ENCODE measurements around the gene EEPD1.

GRCh38 chr7:36314491-36314890, 161.4 kb downstream of the EEPD1 start:
- no peak for TF ChIP-seq CTCF (IDR thresholded peaks at IDR 0.05)
- TF ChIP-seq KAT7 (CRISPR knock-in tag; IDR thresholded peaks at IDR 0.05; ENCODE audit: borderline replicate concordance): no peak
- TF ChIP-seq E2F1 (CRISPR knock-in tag; IDR thresholded peaks at IDR 0.05): no peak
- no peak for TF ChIP-seq MAX (CRISPR knock-in tag; IDR thresholded peaks at IDR 0.05)
- TF ChIP-seq NFYB (CRISPR knock-in tag; conservative IDR thresholded peaks at IDR 0.05; ENCODE audit: low read depth): no peak
- no peak for TF ChIP-seq ETV6 (CRISPR knock-in tag; IDR thresholded peaks at IDR 0.05)
- no peak for TF ChIP-seq RELA (CRISPR knock-in tag; IDR thresholded peaks at IDR 0.05; ENCODE audit: borderline replicate concordance)
- TF ChIP-seq TCF7 (CRISPR knock-in tag; IDR thresholded peaks at IDR 0.05; ENCODE audit: low read depth): no peak
- TF ChIP-seq ATF2 (CRISPR knock-in tag; IDR thresholded peaks at IDR 0.05; ENCODE audit: borderline replicate concordance, low read depth): no peak
